ENCODE results near the gene TRPV4.

The TRPV4 gene

DNA sequence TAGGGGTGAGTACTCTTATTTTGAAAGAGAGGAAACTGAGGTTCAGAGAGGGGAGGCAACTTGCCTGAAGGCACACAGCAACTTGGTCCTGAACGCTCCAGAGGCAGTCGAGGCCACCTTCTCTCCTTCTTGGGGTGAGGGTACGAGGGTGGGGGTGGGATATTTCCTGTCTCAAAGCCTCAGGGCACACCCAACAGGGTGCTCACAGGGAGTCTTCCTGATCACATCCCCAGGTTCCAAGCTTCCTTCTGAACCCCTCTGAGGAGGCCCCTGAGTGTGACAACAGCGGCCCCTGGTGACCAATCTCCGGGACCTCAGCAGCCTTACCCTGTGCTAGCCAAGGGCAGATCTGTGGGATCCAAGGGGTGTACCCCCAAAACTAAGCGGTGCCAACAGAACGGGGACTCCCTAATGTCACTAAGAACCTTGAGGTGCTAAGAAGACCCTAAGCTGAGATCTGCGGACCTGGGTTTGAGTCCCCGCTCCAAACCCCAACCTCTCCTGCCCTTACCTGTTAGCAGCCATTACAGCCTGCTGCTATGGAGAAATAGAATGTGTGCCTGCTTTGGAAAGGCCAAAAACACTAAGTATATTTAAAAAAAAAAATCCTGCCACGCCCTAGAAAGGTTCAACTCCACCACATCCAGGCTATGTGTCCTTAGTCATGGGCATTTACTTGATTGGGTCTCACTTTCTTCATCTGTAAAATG, 57.9 kb downstream of the TRPV4 start:
- DNase-seq, result peak; percentile 65 to 69

DNA sequence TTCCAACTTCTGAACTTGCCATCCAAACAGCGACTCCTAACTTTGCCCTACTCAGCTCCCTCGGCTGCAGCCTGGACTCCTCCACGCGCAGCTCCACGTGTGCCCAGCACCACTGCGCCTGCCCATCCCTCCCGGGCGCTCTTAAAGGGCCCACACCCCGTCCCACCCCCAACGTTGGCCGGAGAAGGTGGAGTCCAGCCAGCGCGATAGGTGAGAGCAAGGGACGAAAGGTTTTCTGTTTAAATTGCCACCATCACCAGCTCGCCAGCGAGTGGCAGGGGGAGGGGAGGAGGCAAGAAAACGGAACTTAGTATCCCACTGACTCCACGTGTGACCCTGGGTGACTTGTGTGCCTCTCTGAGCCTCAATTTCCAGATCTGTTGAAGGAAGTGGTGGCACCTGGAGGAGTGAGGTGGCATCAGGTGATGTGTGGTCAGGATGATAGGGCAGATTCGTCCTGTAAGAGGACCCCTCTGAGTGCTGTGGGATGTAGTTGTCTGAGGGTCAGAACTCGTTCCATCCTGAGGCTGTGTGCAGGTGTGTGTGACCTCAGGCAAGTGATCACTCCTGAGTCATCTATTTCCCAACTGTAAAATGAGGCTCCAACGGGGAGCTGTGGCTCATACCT, 59.7 kb downstream of the TRPV4 start:
- no peak for DNase-seq

DNA sequence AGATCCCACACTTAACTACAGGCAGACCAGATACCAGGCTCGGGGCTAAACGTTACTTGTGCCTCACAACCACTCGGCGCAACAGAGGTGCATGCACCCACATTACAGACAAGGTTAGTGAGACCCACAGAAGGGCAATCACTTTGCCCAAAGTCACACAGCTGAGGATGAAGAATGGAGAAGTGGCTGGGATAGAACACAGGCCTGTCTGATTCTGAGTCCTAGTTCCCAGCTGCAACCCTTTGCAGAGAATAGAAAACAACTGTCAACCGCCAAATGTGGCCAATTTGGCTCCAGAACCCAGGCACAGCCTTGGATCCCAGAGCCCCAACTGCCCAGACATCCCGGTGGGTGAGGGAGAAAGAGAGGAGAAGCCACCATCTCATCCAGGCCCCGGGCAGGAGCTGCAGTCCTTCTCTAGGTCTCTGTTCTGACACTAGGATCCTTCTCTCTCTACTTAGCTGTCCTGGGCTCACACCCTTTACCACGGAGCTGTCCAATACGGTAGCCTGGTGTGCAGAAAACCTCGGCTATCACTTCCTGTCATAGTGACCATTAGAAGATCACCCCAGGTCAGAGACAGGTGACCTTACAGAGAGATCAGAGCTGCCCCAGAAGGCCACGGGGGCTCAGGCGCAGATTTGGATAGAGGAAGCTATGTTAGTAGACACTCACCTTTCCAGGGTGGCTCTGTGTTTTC, 60.4 kb downstream of the TRPV4 start:
- no peak for DNase-seq

GRCh38 chr12:109771746-109772621, 61.2 kb downstream of the TRPV4 start:
- no peak for DNase-seq

DNA sequence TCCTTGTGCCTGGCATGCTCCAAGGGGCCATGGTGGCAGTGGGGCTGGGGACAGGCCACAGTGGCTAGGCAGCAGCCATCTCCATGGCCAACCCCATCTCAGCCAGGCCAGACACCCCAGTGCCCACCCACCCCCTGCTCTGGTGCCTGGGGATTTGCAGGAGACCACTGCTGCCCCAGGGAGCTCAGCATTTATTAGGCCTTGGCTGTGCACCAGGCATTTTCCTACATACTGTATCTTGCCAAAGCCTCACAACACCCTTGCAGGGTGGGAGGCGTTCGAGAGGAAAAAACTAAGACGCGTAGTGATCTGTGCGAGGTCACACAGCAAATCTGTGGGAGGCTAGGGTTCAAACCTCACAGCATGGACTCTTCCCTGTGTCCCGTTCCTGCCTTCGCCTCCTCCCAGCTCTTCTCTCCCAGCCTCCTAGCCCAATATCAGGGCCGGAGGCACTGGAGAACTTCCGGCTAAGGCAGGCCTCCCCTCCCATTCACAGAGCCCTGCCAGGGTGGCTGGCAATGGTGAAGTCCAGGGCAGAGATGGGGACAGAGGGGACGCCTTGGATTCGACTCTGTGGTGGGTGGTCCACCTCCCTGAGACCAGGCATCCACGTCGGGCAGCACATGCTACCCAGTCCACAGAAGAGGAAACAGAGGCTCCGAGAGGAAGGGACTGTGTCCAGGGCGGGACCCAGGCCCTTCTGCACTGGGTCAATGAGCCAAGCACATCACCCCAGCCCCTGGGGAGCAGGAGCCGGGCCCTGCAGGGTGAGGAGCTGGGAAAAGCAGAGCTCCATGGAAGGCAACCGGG, 62.1 kb downstream of the TRPV4 start:
- no peak for DNase-seq

DNA sequence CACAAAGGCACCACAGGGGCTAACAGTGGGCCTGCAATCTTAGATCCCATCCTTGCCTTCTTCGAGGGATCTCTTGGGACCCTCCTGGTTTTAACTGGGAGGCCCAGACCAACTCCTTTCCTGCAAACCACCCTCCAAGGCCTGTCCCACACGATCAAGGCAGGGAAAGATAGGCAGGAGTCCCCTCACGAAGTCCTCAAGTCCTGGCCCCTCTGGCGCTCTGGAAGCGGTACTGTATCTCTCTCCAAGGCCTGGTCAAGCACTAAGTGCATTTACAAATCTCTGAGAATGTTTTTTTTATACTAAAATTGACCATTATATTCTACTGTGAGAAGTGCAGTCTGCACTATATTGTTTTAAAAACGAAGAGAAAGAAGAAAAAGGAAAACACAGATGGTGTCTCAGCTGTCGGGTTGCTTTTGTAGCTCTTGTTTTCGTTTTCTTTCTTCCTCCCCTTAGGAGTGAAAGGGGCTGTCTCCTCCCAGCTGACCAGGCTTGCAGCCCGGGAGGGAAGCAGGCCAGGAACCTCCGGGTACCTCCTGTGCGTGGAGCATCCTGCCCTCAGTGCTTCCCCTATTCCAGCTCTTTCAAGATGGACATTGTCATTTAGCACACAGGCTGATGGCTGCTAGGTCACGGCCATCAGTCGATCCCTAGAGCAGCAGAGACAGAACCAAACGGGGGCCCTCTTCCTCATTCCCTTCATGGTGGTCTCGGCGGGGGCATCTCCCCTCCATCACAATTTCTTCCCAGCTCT, 62.9 kb downstream of the TRPV4 start:
- no peak for DNase-seq

DNA sequence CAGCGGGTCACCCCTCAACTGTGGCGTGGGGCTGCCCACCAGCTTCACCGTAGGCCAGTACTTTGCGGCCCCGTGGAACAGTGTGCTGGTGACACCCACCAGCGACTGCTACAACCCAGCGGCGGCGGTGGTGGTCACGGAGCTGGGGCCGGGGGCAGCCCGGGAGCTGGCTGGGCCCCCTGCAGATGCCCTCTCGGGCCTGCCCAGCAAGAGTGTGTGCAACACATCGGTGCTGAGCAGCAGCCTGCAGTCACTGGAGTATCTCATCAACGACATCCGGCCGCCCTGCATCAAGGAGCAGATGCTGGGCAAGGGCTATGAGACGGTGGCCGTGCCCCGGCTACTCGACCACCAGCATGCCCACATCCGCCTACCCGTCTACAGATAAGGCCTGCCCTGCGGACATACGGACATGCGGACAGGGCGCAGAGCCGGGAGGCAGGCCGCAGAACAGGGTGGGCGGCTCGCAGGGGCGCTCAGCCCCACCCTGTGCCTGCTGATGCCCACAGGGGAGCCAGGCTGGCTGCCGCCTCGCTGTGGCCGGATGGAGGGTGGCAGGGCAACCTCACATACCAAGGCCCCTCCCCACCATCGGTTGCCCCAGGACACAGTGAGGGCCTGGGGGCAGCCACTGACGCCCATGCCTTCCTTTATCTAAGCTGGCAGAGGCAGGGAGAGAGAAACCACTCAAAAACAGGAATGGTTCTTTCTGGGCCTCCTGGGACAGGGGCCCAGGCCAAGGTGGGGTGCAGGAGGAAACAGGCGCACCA, 64.1 kb downstream of the TRPV4 start:
- DNase-seq, result no peak

- DNase-seq, result no peak
These were observed 65.0 kb downstream of the TRPV4 start for GRCh38 chr12:109767991-109768900.

DNA sequence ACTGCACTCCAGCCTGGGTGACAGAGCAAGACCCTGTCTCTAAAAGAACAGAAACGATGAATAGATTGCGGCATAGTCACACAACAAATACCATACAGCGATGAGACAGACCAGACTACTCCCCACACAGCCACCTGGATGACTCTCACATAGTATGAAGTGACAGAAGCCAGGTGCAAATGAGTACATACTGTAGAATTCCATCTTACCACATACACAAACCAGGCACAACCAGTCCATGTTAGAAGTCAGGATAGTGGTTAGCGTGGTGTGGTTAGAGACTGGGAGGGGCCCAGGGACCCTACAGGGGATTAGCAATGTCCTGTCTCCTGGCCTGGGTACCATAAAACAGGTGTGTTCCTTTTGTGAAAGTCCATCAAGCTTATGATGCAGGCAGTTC, 65.7 kb downstream of the TRPV4 start:
- no peak for DNase-seq

GRCh38 chr12:109766251-109766778, 66.9 kb downstream of the TRPV4 start:
- DNase-seq, result no peak

DNA sequence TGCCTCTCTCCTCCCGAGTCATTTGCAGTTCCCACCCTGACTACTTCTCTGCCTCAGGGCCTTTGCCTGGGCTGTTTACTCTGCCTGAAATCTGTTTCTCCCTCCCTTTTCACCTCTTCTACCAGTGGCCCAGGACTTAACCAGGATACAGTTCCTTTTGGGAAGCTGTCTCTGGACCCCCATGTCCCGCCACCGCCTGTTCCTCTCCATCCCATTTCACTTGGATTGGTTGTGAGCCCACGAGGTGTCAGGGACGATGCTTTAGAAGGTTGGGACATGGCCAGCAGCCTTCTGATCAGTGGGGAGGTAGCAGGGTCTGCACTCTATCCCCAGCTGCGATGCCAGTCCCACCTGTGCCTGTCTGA, 67.8 kb downstream of the TRPV4 start:
- no peak for DNase-seq

- DNase-seq, result no peak
These were observed 68.3 kb downstream of the TRPV4 start for GRCh38 chr12:109764776-109765445.

GRCh38 chr12:109764123-109764522, 69.1 kb downstream of the TRPV4 start:
- DNase-seq, result no peak

DNA sequence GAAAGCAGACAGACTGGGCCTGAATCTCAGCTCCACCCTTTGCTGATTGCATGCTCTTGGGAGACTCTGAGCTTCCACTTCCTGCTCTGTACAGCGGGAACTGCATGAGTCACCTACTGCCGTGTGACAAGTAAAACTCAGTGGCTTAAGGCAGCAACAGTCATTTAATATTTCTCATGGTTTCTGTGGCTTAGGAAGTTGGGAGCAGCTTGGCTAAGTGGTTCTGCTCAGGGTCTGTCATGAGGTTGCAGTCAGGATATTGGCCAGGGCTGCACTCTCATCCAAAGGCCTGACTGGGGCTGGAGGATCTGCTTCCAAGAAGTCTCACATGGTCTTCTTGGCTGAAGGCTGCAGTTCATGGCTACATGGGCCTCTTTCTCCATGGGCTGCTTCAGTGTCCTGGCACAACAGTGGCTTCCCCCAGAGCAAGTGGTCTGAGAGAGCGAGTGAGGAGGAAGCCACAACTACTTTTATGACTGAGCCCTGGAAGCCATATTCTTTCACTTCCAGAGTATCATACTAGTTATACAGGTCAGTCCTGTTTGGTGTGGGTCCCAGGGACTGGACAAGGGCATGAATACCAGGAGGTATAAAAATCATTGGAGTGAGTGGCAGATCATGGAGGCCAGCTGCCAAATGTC, 69.9 kb downstream of the TRPV4 start:
- DNase-seq, result peak in 1 of 2 donors; percentile 35

- DNase-seq, result no peak
These were observed 70.5 kb downstream of the TRPV4 start for GRCh38 chr12:109762673-109763191.

- no peak for DNase-seq
These were observed 71.0 kb downstream of the TRPV4 start for GRCh38 chr12:109762071-109762672.

Measured in CD4-positive, alpha-beta T cell treated with Interleukin-4 for 1 hour (primary cell).